GM03348 (cell line): ENCODE measurements around the gene MAP2K2.

ENCODE experiments used
- DNase-seq: peaks from one replicate; pipeline ENCODE4 v3.0.0; 2012; ENCODE audit warnings: low spot score

Gene MAP2K2

DNA sequence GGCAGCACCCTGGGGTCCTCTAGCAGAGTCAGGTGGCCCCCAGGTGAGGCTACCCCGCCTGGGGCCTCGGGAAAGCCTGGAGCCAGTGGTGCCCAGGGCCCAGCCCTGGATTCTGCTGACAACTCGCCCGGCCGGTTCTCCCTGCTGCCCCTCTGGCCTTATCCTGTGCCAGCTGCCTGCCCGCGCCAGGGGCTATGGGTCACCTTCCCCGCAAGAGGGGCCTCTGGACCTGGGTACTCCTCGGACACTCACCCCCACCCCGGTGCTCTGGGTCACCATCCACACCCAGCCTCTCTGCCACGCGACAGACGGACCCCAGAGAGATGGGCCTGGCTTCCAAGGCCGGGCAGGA lies 81.2 kb downstream of the MAP2K2 start:
- no peak for DNase-seq

- DNase-seq: no peak
Observed at GRCh38 chr19:4042064-4042730, 81.7 kb downstream of the MAP2K2 start.
